Measurements from ENCODE around the gene GNS. TPM values are rescaled to one million over a fixed set of nuclear protein-coding genes. Genes with fewer than 3 reads are reported as not detected.

GNS gene
- total RNA-seq, 1 experiment from 2014 or later: 57.5 TPM

GRCh38 chr12:64665514-64665913 is 93.7 kb downstream of the GNS start:
- no peaks in the 10 kb centered on the region for H3K27me3 ChIP-seq (replicated peaks; ENCODE audit: insufficient read depth, low read depth, low read length, poor library complexity)
- no peak overlapping the region for H3K27ac ChIP-seq (ENCODE audit: low read depth, low read length, poor library complexity, severe bottlenecking)
- H3K9me3 ChIP-seq (ENCODE audit: low read depth, low read length, poor library complexity, severe bottlenecking): no peaks in the 10 kb centered on the region
- ChIA-PET POLR2A (ENCODE audit: low non-redundant PET) (no interaction called here), CTCF (no interaction called here)
- no peak for DNase-seq (ENCODE audit: low spot score)
- TF ChIP-seq EZH2 (IDR thresholded peaks at IDR 0.05; ENCODE audit: borderline replicate concordance, low read depth, low read length, poor library complexity, severe bottlenecking): no peak
- TF ChIP-seq CTCF (conservative IDR thresholded peaks at IDR 0.05; ENCODE audit: low read depth, low read length): no peak
- H3K4me1 ChIP-seq (ENCODE audit: insufficient read depth, low read length, poor library complexity, severe bottlenecking): peaks cover 44% of the 10 kb centered on the region
- intact Hi-C loops (cut with micrococcal nuclease; ENCODE audit: unreplicated experiment): no loop called here
- H3K4me3 ChIP-seq (ENCODE audit: low read depth, low read length, poor library complexity, severe bottlenecking): no peak overlapping the region
- BruUV-seq (replicated peaks): no TSS peak
- H3K36me3 ChIP-seq (ENCODE audit: insufficient read depth, low read length, poor library complexity, severe bottlenecking): no peaks in the 10 kb centered on the region

Other genes with a start within 250 kb of the GNS start
- gene RASSF3, start 148.9 kb downstream of the GNS start, total RNA-seq (2021): 37.7 and 38.2 TPM in 2 replicates
- 2.0 and 2.1 TPM in 2 replicates for gene TBC1D30, start 65.2 kb upstream of the GNS start, total RNA-seq (2021)

Measured in A673 (cell line).